HepG2 (cell line): ENCODE results near the gene SLC27A1. TPM values are rescaled to one million over a fixed set of nuclear protein-coding genes. Genes with fewer than 3 reads are reported as not detected.

Source experiments
- CTCF ChIP-seq: sonication (generic); formaldehyde crosslinking; IDR thresholded peaks from 2 replicates; pipeline ENCODE4 v1.5.0; 2020; ENCODE audit warnings: mild to moderate bottlenecking, missing genetic modification reagents, moderate library complexity
- ELF1 ChIP-seq: sonication (generic); formaldehyde crosslinking; IDR thresholded peaks from 2 replicates; pipeline ENCODE4 v1.4.0; 2020; ENCODE audit warnings: missing genetic modification reagents
- HOXA7 ChIP-seq: sonication (generic); formaldehyde crosslinking; IDR thresholded peaks from 2 replicates; pipeline ENCODE4 v1.8.1; 2022; ENCODE audit warnings: mild to moderate bottlenecking, missing genetic modification reagents, moderate library complexity
- NFE2L2 ChIP-seq: fragments of 150-350 bp; IDR thresholded peaks from 2 replicates; pipeline ENCODE4 v1.6.1; 2014; ENCODE audit warnings: low read length
- NFYC ChIP-seq: IDR thresholded peaks from 2 replicates; pipeline ENCODE4 v1.6.1; 2016; ENCODE audit warnings: missing genetic modification reagents, missing compliant biosample characterization
- PCBP1 ChIP-seq: fragments of 200-400 bp; formaldehyde crosslinking; IDR thresholded peaks from 2 replicates; pipeline ENCODE4 v1.6.1; 2017; ENCODE audit warnings: mild to moderate bottlenecking, low read depth, low read length, borderline replicate concordance
- PHF21A ChIP-seq: sonication (generic); formaldehyde crosslinking; IDR thresholded peaks from 2 replicates; pipeline ENCODE4 v1.5.0; 2020; ENCODE audit warnings: mild to moderate bottlenecking, missing genetic modification reagents
- SALL1 ChIP-seq: sonication (generic); formaldehyde crosslinking; IDR thresholded peaks from 2 replicates; pipeline ENCODE4 v1.8.0; 2022; ENCODE audit warnings: mild to moderate bottlenecking, missing genetic modification reagents
- SP4 ChIP-seq: sonication (generic); formaldehyde crosslinking; IDR thresholded peaks from 2 replicates; pipeline ENCODE4 v1.8.1; 2023; ENCODE audit warnings: mild to moderate bottlenecking, missing genetic modification reagents
- SP5 ChIP-seq: IDR thresholded peaks from 2 replicates; pipeline ENCODE4 v1.6.1; 2016; ENCODE audit warnings: low read depth, borderline replicate concordance
- SRF ChIP-seq: IDR thresholded peaks from 2 replicates; pipeline ENCODE4 v1.6.1; 2011; ENCODE audit warnings: mild to moderate bottlenecking, low read depth, low read length, moderate library complexity
- TGIF2 ChIP-seq: IDR thresholded peaks from 2 replicates; pipeline ENCODE4 v1.6.1; 2016; ENCODE audit warnings: control low read depth, missing compliant biosample characterization
- XRCC5 ChIP-seq: fragments of 200-400 bp; formaldehyde crosslinking; optimal IDR thresholded peaks from 2 replicates; pipeline ENCODE3; 2017; ENCODE audit warnings: mild to moderate bottlenecking, low read length
- ZFX ChIP-seq: sonication (generic); formaldehyde crosslinking; IDR thresholded peaks from 2 replicates; pipeline ENCODE4 v1.4.0; 2020; ENCODE audit warnings: mild to moderate bottlenecking, low read depth, missing genetic modification reagents, moderate library complexity
- ZNF180 ChIP-seq: sonication (generic); formaldehyde crosslinking; IDR thresholded peaks from 2 replicates; pipeline ENCODE4 v1.4.0; 2020; ENCODE audit warnings: low read depth, missing genetic modification reagents, borderline replicate concordance
- ZNF34 ChIP-seq: sonication (generic); formaldehyde crosslinking; IDR thresholded peaks from 2 replicates; pipeline ENCODE4 v1.4.0; 2020; ENCODE audit warnings: mild to moderate bottlenecking, missing genetic modification reagents, borderline replicate concordance
- ZNF446 ChIP-seq: sonication (generic); formaldehyde crosslinking; IDR thresholded peaks from 2 replicates; pipeline ENCODE4 v1.5.0; 2020; ENCODE audit warnings: mild to moderate bottlenecking, missing genetic modification reagents
- ZNF574 ChIP-seq: sonication (generic); formaldehyde crosslinking; IDR thresholded peaks from 2 replicates; pipeline ENCODE4 v1.4.0; 2020; ENCODE audit warnings: missing genetic modification reagents
- ZNF598 ChIP-seq: sonication (generic); formaldehyde crosslinking; IDR thresholded peaks from 2 replicates; pipeline ENCODE4 v1.5.1; 2020; ENCODE audit warnings: mild to moderate bottlenecking, missing genetic modification reagents, borderline replicate concordance
- ZNF770 ChIP-seq: sonication (generic); formaldehyde crosslinking; IDR thresholded peaks from 2 replicates; pipeline ENCODE4 v1.5.0; 2020; ENCODE audit warnings: mild to moderate bottlenecking, missing genetic modification reagents
- ZNF776 ChIP-seq: sonication (generic); formaldehyde crosslinking; IDR thresholded peaks from 2 replicates; pipeline ENCODE4 v1.4.0; 2020; ENCODE audit warnings: mild to moderate bottlenecking, missing genetic modification reagents
- polyA plus RNA-seq, 8 experiments: library from polyadenylated mRNA; depleted of rRNA in 3 of 8; stranded (reverse) in 7 of 8; unstranded in 1 of 8; fragments of >200 nt; fragmentation: Illumina TruSeq in 4 of 8; extraction: Trizol in 4 of 8; gene quantifications; 2 replicates each; pipeline versions ENCODE4 v1.2.1 to v1.2.3, GENCODE V29; 2011 to 2016; ENCODE audit warnings: low read depth in 4 of 8, missing spikeins in 1 of 8, mixed read lengths in 1 of 8; ENCODE audit not compliant: insufficient read depth in 1 of 8
- total RNA-seq, 5 experiments: library from RNA; depleted of rRNA; stranded (reverse); fragments of >200 nt; fragmentation: Illumina TruSeq; extraction: Trizol; gene quantifications; 2 replicates each; pipeline ENCODE4 v1.2.3, GENCODE V29; 2016; ENCODE audit warnings: low read depth in 1 of 5
- TF ChIP-seq, protein P1 (sequence below): IDR thresholded peaks from 2 replicates; pipeline ENCODE4 v1.6.1; 2016; ENCODE audit warnings: mild to moderate bottlenecking

Gene SLC27A1
- total and polyA plus RNA-seq, 2 of the 13 experiments (the other 11 are each of a cell fraction or from before 2014, with no cell fraction given), result 4.1 to 8.8 TPM

DNA sequence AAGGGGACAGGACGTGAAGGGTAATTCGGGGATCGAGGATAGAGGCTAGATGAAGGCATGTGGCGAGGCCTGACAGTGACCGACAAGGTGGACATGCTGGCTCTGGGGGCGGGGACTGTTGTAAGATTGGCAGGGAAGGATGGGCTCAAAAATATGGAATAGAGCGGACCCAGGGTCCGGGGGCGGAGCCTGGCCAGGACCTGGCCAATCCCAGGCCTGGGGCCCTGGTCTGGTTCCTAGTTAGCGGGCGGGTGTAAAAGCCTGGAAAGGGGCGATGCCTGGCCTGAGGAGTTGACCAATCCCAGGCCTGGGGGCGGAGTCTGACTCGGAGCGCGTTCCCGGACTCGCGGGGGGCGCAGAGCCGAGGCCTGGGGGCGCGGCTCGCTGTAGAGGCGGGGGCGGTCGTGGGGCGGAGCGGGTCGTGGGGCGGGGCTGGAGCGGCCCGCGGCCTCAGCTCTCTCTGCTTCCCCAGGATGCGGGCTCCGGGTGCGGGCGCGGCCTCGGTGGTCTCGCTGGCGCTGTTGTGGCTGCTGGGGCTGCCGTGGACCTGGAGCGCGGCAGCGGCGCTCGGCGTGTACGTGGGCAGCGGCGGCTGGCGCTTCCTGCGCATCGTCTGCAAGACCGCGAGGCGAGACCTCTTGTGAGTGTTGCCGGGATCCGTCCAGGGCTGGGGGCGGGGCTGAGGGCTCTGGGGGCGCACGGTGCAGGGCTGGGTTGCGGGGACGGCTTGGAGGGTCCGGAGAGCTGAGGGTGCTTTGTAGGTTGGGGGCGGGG, at the start of gene SLC27A1 (continued):
- TF ChIP-seq, protein P1, sequence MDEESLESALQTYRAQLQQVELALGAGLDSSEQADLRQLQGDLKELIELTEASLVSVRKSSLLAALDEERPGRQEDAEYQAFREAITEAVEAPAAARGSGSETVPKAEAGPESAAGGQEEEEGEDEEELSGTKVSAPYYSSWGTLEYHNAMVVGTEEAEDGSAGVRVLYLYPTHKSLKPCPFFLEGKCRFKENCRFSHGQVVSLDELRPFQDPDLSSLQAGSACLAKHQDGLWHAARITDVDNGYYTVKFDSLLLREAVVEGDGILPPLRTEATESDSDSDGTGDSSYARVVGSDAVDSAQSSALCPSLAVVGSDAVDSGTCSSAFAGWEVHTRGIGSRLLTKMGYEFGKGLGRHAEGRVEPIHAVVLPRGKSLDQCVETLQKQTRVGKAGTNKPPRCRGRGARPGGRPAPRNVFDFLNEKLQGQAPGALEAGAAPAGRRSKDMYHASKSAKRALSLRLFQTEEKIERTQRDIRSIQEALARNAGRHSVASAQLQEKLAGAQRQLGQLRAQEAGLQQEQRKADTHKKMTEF, result peak; percentile 40; the same call in 1 of the 2 replicates
- TF ChIP-seq SP4 (CRISPR knock-in tag) (peak; percentile 89), ZNF770 (no peak), NFYC (CRISPR knock-in tag) (peak; percentile 78), PHF21A (CRISPR knock-in tag) (0 out of 2 replicates have a peak, but pooled peaks have one; percentile 7), TGIF2 (CRISPR knock-in tag) (0 out of 2 replicates have a peak, but pooled peaks have one; percentile 52), ZNF574 (CRISPR knock-in tag) (0 out of 2 replicates have a peak, but pooled peaks have one; percentile 12), PCBP1 (peak; percentile 10; the same call in 1 of the 2 replicates), SP5 (peak; percentile 10; the same call in 1 of the 2 replicates), ZNF598 (CRISPR knock-in tag) (0 out of 2 replicates have a peak, but pooled peaks have one; percentile 16), ELF1 (CRISPR knock-in tag) (0 out of 2 replicates have a peak, but pooled peaks have one; percentile 12), SALL1 (CRISPR knock-in tag) (peak; percentile 24; the same call in 1 of the 2 replicates), HOXA7 (CRISPR knock-in tag) (no peak), SRF (peak; percentile 58; the same call in 1 of the 2 replicates), CTCF (CRISPR knock-in tag) (peak; percentile 19; the same call in 1 of the 2 replicates), ZNF34 (CRISPR knock-in tag) (no peak), ZNF446 (CRISPR knock-in tag) (peak; percentile 43; the same call in 1 of the 2 replicates), ZNF776 (peak; percentile 21; the same call in 1 of the 2 replicates), ZFX (CRISPR knock-in tag) (peak; percentile 78), XRCC5 (peak; percentile 61), ZNF180 (CRISPR knock-in tag) (no peak), NFE2L2 (no peak)
